GM19463 (cell line): Measurements from ENCODE around the gene PSMA4.
"Not testable (repeated sequence)": the region's sequence is repeated elsewhere in the genome, so short reads cannot be mapped to it uniquely, and the experiment has no call there.

Experiments used
- ATAC-seq: cut with Tn5 transposase; IDR thresholded peaks from one replicate; pipeline ENCODE4 v1.9.1; 2021; ENCODE audit warnings: mild to moderate bottlenecking, moderate library complexity; ENCODE audit not compliant: unreplicated experiment

The PSMA4 gene

GRCh38 chr15:78540141-78540870, at the start of gene PSMA4:
TSS of gene PSMA4 (plus strand) at chr15:78540444. CDS start at chr15:78541928, 1,484 bp downstream.
- ATAC-seq, result peak; percentile 82

GRCh38 chr15:78492872-78493271, 47.4 kb upstream of the PSMA4 start:
- ATAC-seq, result no peak

DNA sequence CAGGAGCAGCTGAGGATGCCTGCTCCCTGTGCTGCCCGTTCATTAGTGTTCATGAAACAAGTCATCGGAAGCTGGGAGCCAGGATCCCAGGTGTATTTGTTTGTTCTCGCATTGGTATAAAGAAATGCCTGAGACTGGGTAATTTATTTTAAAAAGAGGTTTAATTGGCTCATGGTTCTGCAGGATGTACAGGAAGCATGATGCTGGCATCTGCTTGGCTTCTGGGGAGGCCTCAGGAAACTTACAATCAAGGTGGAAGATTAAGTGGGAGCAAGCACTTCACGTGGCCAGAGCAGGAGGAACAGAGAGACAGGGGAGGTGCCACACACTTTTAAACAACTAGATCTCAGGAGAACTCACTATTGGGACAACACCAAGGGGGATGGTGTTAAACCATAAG, 38.4 kb upstream of the PSMA4 start:
- no peak for ATAC-seq

DNA sequence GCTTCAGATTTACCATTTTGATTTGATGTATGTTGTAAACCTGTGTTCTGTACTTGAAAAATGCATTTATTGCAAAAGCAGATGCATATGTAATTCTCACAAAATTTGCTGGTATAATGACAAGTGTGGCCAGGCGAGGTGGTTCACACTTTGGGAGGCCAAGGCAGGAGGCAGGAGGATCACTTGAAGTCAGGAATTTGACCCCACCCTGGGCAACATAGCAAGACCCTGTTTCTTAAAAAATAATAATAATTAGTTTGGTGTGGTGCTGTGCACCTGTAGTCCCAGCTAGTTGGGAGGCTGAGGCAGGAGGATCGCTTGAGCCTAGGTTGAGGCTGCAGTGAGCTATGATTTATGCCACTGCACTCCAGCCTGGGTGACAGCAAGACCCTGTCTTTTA, 37.6 kb upstream of the PSMA4 start:
- no peak for ATAC-seq

DNA sequence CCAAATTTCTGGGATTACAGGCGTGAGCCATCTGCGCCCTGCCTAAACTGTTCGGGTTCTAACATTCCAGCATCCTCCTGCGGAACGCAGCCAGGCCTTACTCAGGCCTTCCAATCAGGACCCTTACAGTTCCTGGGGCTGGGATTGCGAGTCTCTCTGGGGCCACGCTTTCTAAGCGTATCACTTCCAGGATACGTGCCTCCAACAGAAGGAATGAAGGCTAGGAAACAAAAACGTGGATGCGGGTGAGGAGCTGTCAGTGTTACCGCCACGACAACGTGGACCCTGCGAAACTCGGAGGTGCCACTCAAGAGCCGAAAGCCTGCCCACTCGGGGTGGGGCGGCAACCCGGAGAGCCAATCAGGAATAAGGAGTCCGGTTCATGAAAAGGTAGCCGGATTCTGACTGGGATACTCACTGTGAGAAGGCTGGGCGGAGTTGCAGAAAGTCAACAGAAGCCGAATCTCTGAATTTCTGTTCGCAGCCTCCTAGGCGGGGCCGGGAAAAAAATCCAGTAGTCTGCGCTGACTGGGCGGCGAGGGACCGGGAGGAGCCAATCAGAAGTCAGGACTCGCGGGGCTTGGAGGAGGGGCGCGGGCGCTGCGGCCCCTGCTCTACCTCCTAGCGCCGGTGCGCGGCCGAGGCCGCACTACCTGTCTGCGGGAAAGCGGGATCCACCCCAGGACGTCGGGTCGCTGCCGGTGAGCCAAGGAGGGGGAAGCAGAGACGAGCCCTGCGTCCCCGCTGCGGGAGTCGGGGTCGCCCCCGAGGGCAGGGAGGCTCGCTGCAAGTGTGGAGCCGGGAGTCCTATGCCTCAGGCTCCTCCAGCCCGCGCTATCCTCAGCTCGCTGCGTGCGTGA, 33.0 kb upstream of the PSMA4 start, which contains the start of gene HYKK:
TSS of gene HYKK (plus strand) at position 607 of the 860 bp plus-strand sequence. CDS start 5,512 bp downstream, outside the sequence.
- peak; percentile 92 for ATAC-seq

DNA sequence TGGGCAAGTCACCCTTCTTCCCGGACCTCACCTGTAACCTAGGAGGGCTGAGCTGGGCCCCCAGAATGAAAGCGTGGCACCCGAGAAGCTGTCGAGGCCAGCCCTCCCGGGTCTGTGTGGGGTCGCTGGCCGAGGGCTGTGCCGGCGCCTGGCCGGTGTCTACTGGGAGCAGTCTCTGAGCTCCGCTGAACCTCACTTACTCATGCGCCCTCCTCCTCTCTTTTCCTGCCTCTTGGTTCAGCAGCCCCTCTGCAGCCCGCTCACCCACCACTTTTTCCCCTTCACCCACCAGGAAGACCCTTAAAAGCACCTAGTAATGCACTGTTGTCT, 32.4 kb upstream of the PSMA4 start:
- no peak for ATAC-seq

GRCh38 chr15:78508272-78508671, 32.0 kb upstream of the PSMA4 start:
- ATAC-seq, result no peak

GRCh38 chr15:78509726-78510312, 30.4 kb upstream of the PSMA4 start:
- no peak for ATAC-seq

DNA sequence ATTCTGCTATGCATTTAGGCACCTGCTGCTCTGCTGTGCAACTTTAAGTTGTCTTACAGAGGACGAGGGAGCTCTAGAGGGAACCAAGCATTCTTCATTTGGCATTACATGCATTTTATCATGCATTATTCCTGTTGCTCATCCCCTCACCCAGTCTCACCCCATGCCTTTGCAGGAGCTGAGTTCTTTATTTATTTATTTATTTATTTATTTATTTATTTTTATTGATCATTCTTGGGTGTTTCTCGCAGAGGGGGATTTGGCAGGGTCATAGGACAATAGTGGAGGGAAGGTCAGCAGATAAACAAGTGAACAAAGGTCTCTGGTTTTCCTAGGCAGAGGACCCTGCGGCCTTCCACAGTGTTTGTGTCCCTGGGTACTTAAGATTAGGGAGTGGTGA, 20.2 kb upstream of the PSMA4 start:
- ATAC-seq, result not testable (repeated sequence)

GRCh38 chr15:78524230-78524629, 16.0 kb upstream of the PSMA4 start:
- ATAC-seq, result no peak

GRCh38 chr15:78527325-78527724, 12.9 kb upstream of the PSMA4 start:
- ATAC-seq, result no peak

DNA sequence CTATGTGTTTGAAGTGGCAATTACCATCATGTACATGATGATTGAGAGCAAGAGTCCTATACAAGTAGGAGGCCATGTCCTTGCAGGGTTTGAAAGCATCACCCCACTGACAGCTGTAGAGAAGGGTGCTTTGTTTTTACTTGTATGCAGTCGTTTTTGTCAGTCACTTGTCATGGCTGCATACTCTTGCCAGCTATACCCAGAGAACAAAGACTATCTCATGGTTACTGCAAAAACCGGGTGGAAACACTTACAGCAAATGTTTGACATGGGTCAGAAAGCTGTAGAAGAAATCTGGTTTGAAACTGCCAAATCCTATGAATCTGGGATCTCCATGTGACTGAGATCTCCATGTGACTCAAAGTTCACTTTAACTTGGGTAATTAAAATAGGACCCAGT, 6.9 kb upstream of the PSMA4 start:
- ATAC-seq, result no peak

DNA sequence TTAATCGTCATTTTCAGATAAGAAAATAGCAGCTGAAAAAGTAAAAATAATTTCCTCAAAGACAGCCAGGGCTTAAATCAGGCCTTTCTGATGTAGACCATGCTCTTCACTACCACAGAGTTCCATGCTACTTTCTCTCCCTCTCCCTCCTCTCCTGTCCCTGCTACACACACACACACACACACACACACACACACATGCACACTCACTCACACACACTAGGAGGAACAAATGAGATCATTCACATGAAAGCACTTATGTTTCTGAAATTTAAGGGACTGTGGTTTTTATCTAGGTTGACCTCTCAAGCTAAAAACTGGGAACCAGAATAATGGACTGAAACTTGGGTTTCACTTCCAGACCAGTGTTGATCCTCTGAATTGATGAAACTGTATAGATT, 4.1 kb upstream of the PSMA4 start:
- ATAC-seq, result no peak

GRCh38 chr15:78537266-78537905, 2.9 kb upstream of the PSMA4 start:
- no peak for ATAC-seq

DNA sequence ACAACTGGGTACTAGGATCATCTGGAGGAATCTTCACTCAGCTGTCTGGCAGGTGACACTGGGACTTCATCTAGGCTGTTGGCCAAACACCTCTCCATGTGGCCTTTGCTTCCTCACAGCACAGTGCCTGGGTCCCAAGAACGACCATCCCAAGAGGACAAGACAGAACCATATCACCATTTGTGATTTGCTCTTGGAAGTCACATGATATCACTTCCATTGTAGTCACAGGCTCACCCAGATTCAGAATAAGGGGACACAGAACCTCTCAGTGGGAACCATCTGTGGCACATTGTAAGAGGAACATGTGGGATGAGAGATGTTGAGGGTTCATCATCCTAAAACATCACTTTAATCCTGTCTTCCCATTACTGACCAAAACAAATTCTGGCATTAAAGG, 1.9 kb upstream of the PSMA4 start:
- no peak for ATAC-seq

- not testable (repeated sequence) for ATAC-seq
These were observed 642 bp upstream of the PSMA4 start for GRCh38 chr15:78539464-78540140.

DNA sequence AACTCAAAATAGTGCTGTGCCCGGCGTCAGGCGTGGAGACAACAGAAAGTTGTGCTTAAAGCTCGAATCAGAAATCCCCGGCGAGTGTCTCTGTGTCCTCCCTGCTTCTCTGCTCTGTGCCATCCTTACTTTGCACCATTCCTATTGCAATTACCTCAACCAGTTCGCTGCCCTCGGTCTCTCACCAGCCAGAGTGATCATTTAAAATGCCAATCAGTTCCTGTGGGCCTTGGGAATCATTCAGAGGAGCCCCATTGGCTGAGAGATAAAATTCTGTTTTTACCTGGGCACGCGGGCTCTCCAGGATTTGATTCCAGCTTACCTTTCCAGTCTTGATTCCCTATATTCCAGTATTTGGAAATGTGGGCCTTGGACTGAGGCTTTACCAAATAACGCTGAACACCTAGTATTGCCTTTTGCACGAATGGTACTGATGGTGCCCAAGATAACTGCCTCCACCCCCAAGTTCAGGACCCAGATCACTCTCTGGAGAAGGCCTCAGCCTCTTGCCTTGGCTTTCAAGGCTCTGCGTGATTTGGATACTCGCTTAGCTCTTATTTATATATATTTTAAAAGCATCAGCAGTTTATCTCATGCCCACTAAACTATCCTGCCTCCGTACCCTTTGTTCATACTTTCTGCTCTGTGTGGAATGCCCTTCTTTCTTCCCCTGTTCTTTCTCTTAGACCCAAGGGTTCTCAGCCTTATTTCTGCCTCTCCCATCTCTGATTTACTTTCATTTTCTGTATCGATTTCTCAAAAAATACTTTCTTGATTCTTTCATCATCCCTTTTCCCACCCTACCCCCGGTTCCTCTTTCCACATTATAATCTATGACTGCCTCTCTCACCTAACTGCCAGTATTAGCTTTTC, 863 bp downstream of the PSMA4 start:
- no peak for ATAC-seq

DNA sequence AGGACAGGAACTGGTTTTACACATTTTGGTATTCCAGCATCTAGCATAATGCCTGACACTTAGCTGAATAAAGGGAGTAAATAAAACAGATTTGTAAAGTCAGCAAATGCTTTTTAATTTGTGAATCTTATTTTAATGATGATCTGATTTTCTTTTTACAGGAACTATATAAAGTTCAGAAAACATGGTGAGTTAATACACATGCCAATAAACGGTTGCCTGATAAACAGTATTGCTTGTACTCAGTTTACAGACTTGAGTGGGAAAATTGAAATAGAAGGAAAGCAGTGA, 1.4 kb downstream of the PSMA4 start:
- ATAC-seq, result no peak

DNA sequence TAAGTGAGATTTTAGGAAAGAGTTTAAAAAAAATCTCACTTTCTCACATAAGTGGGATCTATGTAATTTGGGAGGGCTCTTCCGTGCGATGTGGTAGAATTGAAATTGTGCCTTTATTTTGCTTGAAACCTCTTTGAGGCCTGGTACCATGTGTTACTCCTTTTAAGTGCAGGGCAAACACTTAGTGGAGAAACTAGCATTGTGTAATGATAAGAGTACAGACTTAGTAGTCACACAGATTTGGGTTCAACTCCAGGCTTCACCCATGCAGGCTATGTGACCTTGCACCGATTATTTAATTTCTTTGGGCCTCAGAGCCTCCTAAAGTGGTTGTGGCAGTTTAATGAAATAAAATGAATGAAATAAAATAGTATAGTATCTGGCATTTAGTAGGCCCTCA, 2.4 kb downstream of the PSMA4 start:
- no peak for ATAC-seq

GRCh38 chr15:78550194-78550593, 9.9 kb downstream of the PSMA4 start:
- ATAC-seq, result no peak
